ENCODE measurements around the gene NIPAL1.

DNA sequence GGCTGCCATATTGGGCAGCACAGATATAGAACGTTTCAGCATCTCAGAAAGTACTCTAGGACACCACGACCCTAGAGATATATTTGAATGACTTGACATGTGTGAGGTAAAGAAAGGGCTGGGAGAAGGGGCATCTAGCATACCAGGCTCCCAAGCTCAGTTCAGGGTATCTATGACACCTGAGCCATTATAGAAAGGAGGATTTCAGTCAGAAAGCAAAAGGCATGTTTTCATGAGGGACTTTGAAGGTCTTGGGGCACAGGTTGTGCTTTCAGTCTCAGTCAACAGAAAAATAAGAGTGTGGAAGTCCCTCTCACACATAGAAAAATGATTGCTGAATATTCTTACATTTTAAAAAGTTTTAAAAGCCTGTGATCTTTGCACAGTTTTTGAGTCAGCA is 51.6 kb downstream of the NIPAL1 start:
- TF ChIP-seq, protein P1, sequence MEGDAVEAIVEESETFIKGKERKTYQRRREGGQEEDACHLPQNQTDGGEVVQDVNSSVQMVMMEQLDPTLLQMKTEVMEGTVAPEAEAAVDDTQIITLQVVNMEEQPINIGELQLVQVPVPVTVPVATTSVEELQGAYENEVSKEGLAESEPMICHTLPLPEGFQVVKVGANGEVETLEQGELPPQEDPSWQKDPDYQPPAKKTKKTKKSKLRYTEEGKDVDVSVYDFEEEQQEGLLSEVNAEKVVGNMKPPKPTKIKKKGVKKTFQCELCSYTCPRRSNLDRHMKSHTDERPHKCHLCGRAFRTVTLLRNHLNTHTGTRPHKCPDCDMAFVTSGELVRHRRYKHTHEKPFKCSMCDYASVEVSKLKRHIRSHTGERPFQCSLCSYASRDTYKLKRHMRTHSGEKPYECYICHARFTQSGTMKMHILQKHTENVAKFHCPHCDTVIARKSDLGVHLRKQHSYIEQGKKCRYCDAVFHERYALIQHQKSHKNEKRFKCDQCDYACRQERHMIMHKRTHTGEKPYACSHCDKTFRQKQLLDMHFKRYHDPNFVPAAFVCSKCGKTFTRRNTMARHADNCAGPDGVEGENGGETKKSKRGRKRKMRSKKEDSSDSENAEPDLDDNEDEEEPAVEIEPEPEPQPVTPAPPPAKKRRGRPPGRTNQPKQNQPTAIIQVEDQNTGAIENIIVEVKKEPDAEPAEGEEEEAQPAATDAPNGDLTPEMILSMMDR (IDR thresholded peaks at IDR 0.05), result no peak
- TF ChIP-seq POLR2A (IDR thresholded peaks at IDR 0.05), result no peak
